Upper lobe of right lung (tissue), 1 donor: ENCODE results near the gene TRABD2B. TPM values are rescaled to one million over a fixed set of nuclear protein-coding genes. Genes with fewer than 3 reads are reported as not detected.

Source experiments
- ATAC-seq: fragments of 200-7000 bp; cut with Tn5 transposase; one replicate; pipeline ENCODE4 v1.9.1; 2020; ENCODE audit warnings: mild to moderate bottlenecking, moderate library complexity
- DNase-seq: peaks from one replicate; pipeline ENCODE4 v3.0.0-alpha.2; 2020
- H3K27ac ChIP-seq: fragments of 200-600 bp; one replicate; pipeline ENCODE4 v1.8.0; 2022
- H3K27me3 ChIP-seq: fragments of 200-600 bp; one replicate; pipeline ENCODE4 v1.8.0; 2022; ENCODE audit warnings: mild to moderate bottlenecking
- H3K36me3 ChIP-seq: fragments of 200-600 bp; one replicate; pipeline ENCODE4 v1.8.0; 2022
- H3K4me1 ChIP-seq: fragments of 200-600 bp; one replicate; pipeline ENCODE4 v1.8.0; 2022
- H3K4me3 ChIP-seq: fragments of 200-600 bp; one replicate; pipeline ENCODE4 v1.8.0; 2022; ENCODE audit warnings: mild to moderate bottlenecking
- H3K9me3 ChIP-seq: fragments of 200-600 bp; one replicate; pipeline ENCODE4 v1.8.0; 2022
- CTCF ChIP-seq: fragments of 200-600 bp; IDR thresholded peaks from one replicate; pipeline ENCODE4 v1.8.0; 2022; ENCODE audit warnings: antibody characterized with exemption
- intact Hi-C: fragments of 100-400 bp; cut with DNase I; formaldehyde crosslinking; loops from one replicate; pipeline ENCODE4 v1.11.0; 2022
- total RNA-seq: library from RNA; stranded (reverse); fragmentation: NEBNext Ultra II Directional; extraction: Animal tissue kit (Norgen Biotek cat#: 25700); gene quantifications from one replicate; pipeline ENCODE4 v1.2.1, GENCODE V29; 2021
- donor health status: DM: no; HTN: yes; CAD: no; lungs with severe emphysema.

TRABD2B gene
- total RNA-seq, 1 donor from 2014 or later, result 1.2 TPM

- ATAC-seq (no peak), DNase-seq (no peak)
- intact Hi-C loops, result loop anchor here (10.0 kb wide), 1 partner anchor 75 kb away; no protein-coding TSS in a partner anchor
- Histone ChIP-seq H3K36me3 (no peaks in the 10 kb centered on the region), H3K4me1 (no peaks in the 10 kb centered on the region), H3K27me3 (peaks cover 6% of the 10 kb centered on the region), H3K4me3 (no peak overlapping the region), H3K27ac (no peak overlapping the region), H3K9me3 (no peaks in the 10 kb centered on the region)
- TF ChIP-seq CTCF, result no peak
These were observed 6.9 kb downstream of the TRABD2B start for GRCh38 chr1:47990286-47990685.

GRCh38 chr1:47987601-47988000, 9.6 kb downstream of the TRABD2B start:
- no peak for ATAC-seq
- no peak for TF ChIP-seq CTCF
- Histone ChIP-seq H3K9me3 (no peaks in the 10 kb centered on the region), H3K4me1 (no peaks in the 10 kb centered on the region), H3K36me3 (no peaks in the 10 kb centered on the region), H3K27me3 (peaks cover 15% of the 10 kb centered on the region), H3K4me3 (no peak overlapping the region), H3K27ac (peak overlapping the region; percentile 14)
- intact Hi-C loops, result no loop called here
- DNase-seq, result no peak

- no peaks in the 10 kb centered on the region for H3K9me3 ChIP-seq
- no peak for DNase-seq
- TF ChIP-seq CTCF, result no peak
- H3K4me1 ChIP-seq, result no peaks in the 10 kb centered on the region
- peak overlapping the region; percentile 14 for H3K27ac ChIP-seq
- no peaks in the 10 kb centered on the region for H3K36me3 ChIP-seq
- intact Hi-C loops, result no loop called here
- H3K27me3 ChIP-seq, result peaks cover 15% of the 10 kb centered on the region
- ATAC-seq, result peak; percentile 8
- peak overlapping the region; percentile 2 for H3K4me3 ChIP-seq
These were observed 10.4 kb downstream of the TRABD2B start for GRCh38 chr1:47986761-47987200.

- Histone ChIP-seq H3K9me3 (no peaks in the 10 kb centered on the region), H3K36me3 (no peaks in the 10 kb centered on the region), H3K27ac (no peak overlapping the region), H3K4me1 (no peaks in the 10 kb centered on the region), H3K4me3 (no peak overlapping the region), H3K27me3 (peaks cover 15% of the 10 kb centered on the region)
- intact Hi-C loops, result no loop called here
- no peak for DNase-seq
- no peak for TF ChIP-seq CTCF
- no peak for ATAC-seq
These were observed 12.2 kb downstream of the TRABD2B start for GRCh38 chr1:47985018-47985417.

GRCh38 chr1:47984175-47984789, 12.9 kb downstream of the TRABD2B start:
- Histone ChIP-seq H3K27ac (no peak overlapping the region), H3K27me3 (peaks cover 15% of the 10 kb centered on the region), H3K9me3 (no peaks in the 10 kb centered on the region), H3K36me3 (no peaks in the 10 kb centered on the region), H3K4me3 (no peak overlapping the region), H3K4me1 (no peaks in the 10 kb centered on the region)
- no peak for TF ChIP-seq CTCF
- ATAC-seq, result peak; percentile 6
- DNase-seq, result no peak
- intact Hi-C loops, result no loop called here

GRCh38 chr1:47983691-47984090, 13.5 kb downstream of the TRABD2B start:
- TF ChIP-seq CTCF, result no peak
- Histone ChIP-seq H3K4me3 (no peak overlapping the region), H3K36me3 (no peaks in the 10 kb centered on the region), H3K9me3 (no peaks in the 10 kb centered on the region), H3K27ac (no peak overlapping the region), H3K4me1 (no peaks in the 10 kb centered on the region), H3K27me3 (peaks cover 15% of the 10 kb centered on the region)
- ATAC-seq, result no peak
- intact Hi-C loops, result no loop called here
- no peak for DNase-seq
